CD4-positive, alpha-beta memory T cell (primary cell): ENCODE data around the gene LY6G5C. TPM values are rescaled to one million over a fixed set of nuclear protein-coding genes. Genes with fewer than 3 reads are reported as not detected.

Experiments used
- CTCF ChIA-PET: fragments of 350-600 bp; sonication (Branson Sonifier 250); formaldehyde crosslinking; loops from one replicate; lab custom pipeline; 2021; ENCODE audit warnings: inconsistent platforms; ENCODE audit not compliant: partially characterized antibody; lab: Charles Lee
- POLR2A ChIA-PET: fragments of 350-600 bp; sonication (Branson Sonifier 250); formaldehyde crosslinking; loops from one replicate; lab custom pipeline; 2021; ENCODE audit not compliant: partially characterized antibody; lab: Charles Lee
- DNase-seq, 5 donors: peaks; one replicate each; pipeline versions ENCODE4 v3.0.0 to v3.0.0-alpha.2; 2020 to 2022; ENCODE audit warnings: mixed read lengths in 1 of 5
- H3K27ac ChIP-seq: one replicate; pipeline ENCODE4 v1.7.0; 2013; ENCODE audit warnings: low read depth, low read length
- H3K27me3 ChIP-seq: 2 replicates; pipeline ENCODE4 v1.7.0; 2013; ENCODE audit warnings: mild to moderate bottlenecking, low read length, moderate library complexity; ENCODE audit not compliant: insufficient read depth
- H3K36me3 ChIP-seq: 2 replicates; pipeline ENCODE4 v1.7.0; 2013; ENCODE audit warnings: mild to moderate bottlenecking, low read length, moderate library complexity; ENCODE audit not compliant: insufficient read depth
- H3K4me1 ChIP-seq: 2 replicates; pipeline ENCODE4 v1.7.0; 2013; ENCODE audit warnings: mild to moderate bottlenecking, low read length, moderate library complexity; ENCODE audit not compliant: insufficient read depth
- H3K4me3 ChIP-seq, 2 donors: one replicate each; pipeline ENCODE4 v1.7.0; 2013; ENCODE audit warnings: low read length in 2 of 2, mild to moderate bottlenecking in 1 of 2
- H3K9me3 ChIP-seq, 2 donors: one replicate each; pipeline ENCODE4 v1.7.0; 2013; ENCODE audit warnings: low read length in 2 of 2, control low read depth in 1 of 2; ENCODE audit not compliant: control insufficient read depth in 1 of 2
- H3K27ac Mint-ChIP-seq, 7 donors: one replicate each; pipeline ENCODE4 v1.8.0; 2020 to 2021; ENCODE audit warnings: mixed read lengths in 7 of 7, mild to moderate bottlenecking in 6 of 7, inconsistent platforms in 3 of 7, moderate library complexity in 3 of 7
- H3K27me3 Mint-ChIP-seq, 2 donors: one replicate each; pipeline ENCODE4 v1.8.0; 2020 to 2021; ENCODE audit warnings: mixed read lengths in 2 of 2
- H3K36me3 Mint-ChIP-seq, 2 donors: one replicate each; pipeline ENCODE4 v1.8.0; 2020 to 2021; ENCODE audit warnings: mixed read lengths in 2 of 2, inconsistent platforms in 1 of 2, mild to moderate bottlenecking in 1 of 2
- H3K4me1 Mint-ChIP-seq, 4 donors: one replicate each; pipeline ENCODE4 v1.8.0; 2020 to 2021; ENCODE audit warnings: mixed read lengths in 4 of 4, mild to moderate bottlenecking in 1 of 4
- H3K4me3 Mint-ChIP-seq, 8 donors: one replicate each; pipeline ENCODE4 v1.8.0; 2020 to 2021; ENCODE audit warnings: mixed read lengths in 8 of 8, mild to moderate bottlenecking in 7 of 8, moderate library complexity in 6 of 8, inconsistent platforms in 3 of 8
- H3K9me3 Mint-ChIP-seq, 8 donors: one replicate each; pipeline ENCODE4 v1.8.0; 2020 to 2021; ENCODE audit warnings: mixed read lengths in 8 of 8, mild to moderate bottlenecking in 5 of 8, inconsistent platforms in 3 of 8, moderate library complexity in 1 of 8
- intact Hi-C: fragments of 100-400 bp; cut with micrococcal nuclease; formaldehyde crosslinking; loops from one replicate; pipeline ENCODE4 v1.15.1; 2023
- polyA plus RNA-seq, 2 donors: library from polyadenylated mRNA; unstranded; fragments of 300-500 nt; fragmentation: Illumina TruSeq; gene quantifications; one replicate each; pipeline ENCODE4 v1.2.3, GENCODE V29; 2021
- total RNA-seq, 2 experiments: library from RNA; stranded (reverse); gene quantifications; one replicate each; pipeline ENCODE4 v1.2.3, GENCODE V29; 2021

LY6G5C gene
- total and polyA plus RNA-seq, 4 experiments from 2014 or later: 4.4 to 11.8 (median 6.7) TPM

GRCh38 chr6:31701666-31702404, 21.0 kb upstream of the LY6G5C start:
- Mint-ChIP-seq H3K27ac (peak overlapping the region; percentile 93 to 99 (median 98)), H3K9me3 (peaks cover 0 to 5% (median 0%) of the 10 kb centered on the region in 8 donors), H3K4me3 (peak overlapping the region; percentile 97 to 99 (median 98)), H3K27me3 (no peaks in the 10 kb centered on the region), H3K4me1 (peaks cover 25 to 53% (median 41%) of the 10 kb centered on the region in 4 donors), H3K36me3 (peaks cover 20 to 35% of the 10 kb centered on the region in 2 donors)
- Histone ChIP-seq H3K4me3 (peak overlapping the region; percentile 70 to 82), H3K36me3 (peaks cover 27% of the 10 kb centered on the region), H3K27me3 (no peaks in the 10 kb centered on the region), H3K4me1 (peaks cover 35% of the 10 kb centered on the region), H3K27ac (peak overlapping the region; percentile 97), H3K9me3 (no peaks in the 10 kb centered on the region)
- CTCF ChIA-PET: interaction anchor here (2.1 to 3.2 kb wide), 2 partner anchors 28 to 129 kb away, joined by 8 to 11 read pairs; partner anchors contain the start of gene DDAH2
- POLR2A ChIA-PET: interaction anchor here (0.9 to 2.7 kb wide), 14 partner anchors 8 to 200 kb away, joined by 3 to 22 read pairs (median 11); partner anchors contain the start of genes BAG6, CSNK2B, GPANK1 and HSPA1A
- intact Hi-C loops: loop anchor here (2.0 kb wide), 2 partner anchors 21 to 37 kb away; partner anchors contain the start of gene LY6G5C
- no peak for DNase-seq

- CTCF ChIA-PET: no interaction called here
- POLR2A ChIA-PET: interaction anchor here (1.1 to 2.7 kb wide), 2 partner anchors 127 to 162 kb away, joined by 3 to 9 read pairs; partner anchors contain the start of gene NEU1
- H3K36me3 ChIP-seq: peaks cover 31% of the 10 kb centered on the region
- peak overlapping the region; percentile 64 to 99 (median 81) for H3K27ac Mint-ChIP-seq
- no peaks in the 10 kb centered on the region for H3K27me3 Mint-ChIP-seq
- peaks cover 0 to 5% (median 0%) of the 10 kb centered on the region in 8 donors for H3K9me3 Mint-ChIP-seq
- intact Hi-C loops: no loop called here
- no peaks in the 10 kb centered on the region for H3K9me3 ChIP-seq
- no peak for DNase-seq
- no peak overlapping the region for H3K4me3 ChIP-seq
- H3K27ac ChIP-seq: peak overlapping the region; percentile 97
- H3K4me3 Mint-ChIP-seq: peak overlapping the region; percentile 72 to 99 (median 98)
- H3K4me1 Mint-ChIP-seq: peaks cover 25 to 53% (median 41%) of the 10 kb centered on the region in 4 donors
- no peaks in the 10 kb centered on the region for H3K27me3 ChIP-seq
- peaks cover 35% of the 10 kb centered on the region for H3K4me1 ChIP-seq
- H3K36me3 Mint-ChIP-seq: peaks cover 24 to 41% of the 10 kb centered on the region in 2 donors
Observed at GRCh38 chr6:31700740-31701401, 20.0 kb upstream of the LY6G5C start.

GRCh38 chr6:31697555-31697954, 16.7 kb upstream of the LY6G5C start:
- Mint-ChIP-seq H3K4me1 (peaks cover 23 to 39% (median 31%) of the 10 kb centered on the region in 4 donors), H3K36me3 (peaks cover 30 to 58% of the 10 kb centered on the region in 2 donors), H3K27ac (peak overlapping the region; percentile 15 to 88 (median 74)), H3K9me3 (peaks cover 0 to 3% (median 0%) of the 10 kb centered on the region in 8 donors), H3K27me3 (no peaks in the 10 kb centered on the region), H3K4me3 (no peak overlapping the region)
- Histone ChIP-seq H3K36me3 (peaks cover 53% of the 10 kb centered on the region), H3K27ac (no peak overlapping the region), H3K27me3 (no peaks in the 10 kb centered on the region), H3K4me3 (no peak overlapping the region), H3K9me3 (no peaks in the 10 kb centered on the region), H3K4me1 (peaks cover 28% of the 10 kb centered on the region)
- POLR2A ChIA-PET: no interaction called here
- intact Hi-C loops: no loop called here
- DNase-seq: no peak
- CTCF ChIA-PET: no interaction called here

- H3K4me1 Mint-ChIP-seq: peaks cover 8 to 13% (median 10%) of the 10 kb centered on the region in 4 donors
- H3K4me1 ChIP-seq: peaks cover 7% of the 10 kb centered on the region
- H3K27ac Mint-ChIP-seq: no peak overlapping the region
- peaks cover 30 to 69% of the 10 kb centered on the region in 2 donors for H3K36me3 Mint-ChIP-seq
- H3K27ac ChIP-seq: no peak overlapping the region
- H3K27me3 ChIP-seq: no peaks in the 10 kb centered on the region
- intact Hi-C loops: no loop called here
- DNase-seq: no peak
- peaks cover 59% of the 10 kb centered on the region for H3K36me3 ChIP-seq
- no peaks in the 10 kb centered on the region for H3K27me3 Mint-ChIP-seq
- H3K4me3 Mint-ChIP-seq: no peak overlapping the region
- no peaks in the 10 kb centered on the region for H3K9me3 ChIP-seq
- H3K4me3 ChIP-seq: no peak overlapping the region
- no peaks in the 10 kb centered on the region for H3K9me3 Mint-ChIP-seq
- POLR2A ChIA-PET: interaction anchor here (0.7 to 3.0 kb wide), 5 partner anchors 9 to 181 kb away, joined by 3 to 15 read pairs (median 5); partner anchors contain the start of gene ABHD16A
- CTCF ChIA-PET: interaction anchor here (0.7 to 1.3 kb wide), 3 partner anchors 9 to 989 kb away, joined by 3 to 4 read pairs (median 4); partner anchors contain the start of gene LY6G5C
Observed at GRCh38 chr6:31693535-31693934, 12.7 kb upstream of the LY6G5C start.

- CTCF ChIA-PET: interaction anchor here (1.0 to 1.1 kb wide), 2 partner anchors 12 to 77 kb away, joined by 3 to 4 read pairs; partner anchors contain the start of gene LY6G5C
- intact Hi-C loops: no loop called here
- Histone ChIP-seq H3K9me3 (no peaks in the 10 kb centered on the region), H3K27ac (no peak overlapping the region), H3K27me3 (no peaks in the 10 kb centered on the region), H3K4me3 (no peak overlapping the region), H3K4me1 (peaks cover 7% of the 10 kb centered on the region), H3K36me3 (peaks cover 65% of the 10 kb centered on the region)
- no peaks in the 10 kb centered on the region for H3K9me3 Mint-ChIP-seq
- no peaks in the 10 kb centered on the region for H3K27me3 Mint-ChIP-seq
- DNase-seq: no peak
- peaks cover 29 to 70% of the 10 kb centered on the region in 2 donors for H3K36me3 Mint-ChIP-seq
- POLR2A ChIA-PET: interaction anchor here (1.0 to 3.0 kb wide), 2 partner anchors 10 to 182 kb away, joined by 5 to 15 read pairs; partner anchors contain the start of gene ABHD16A
- H3K4me1 Mint-ChIP-seq: peaks cover 6 to 9% (median 8%) of the 10 kb centered on the region in 4 donors
- H3K4me3 Mint-ChIP-seq: no peak overlapping the region
- H3K27ac Mint-ChIP-seq: peak overlapping the region in 2 of 7 donors; percentile 48 to 84
Observed at GRCh38 chr6:31692886-31693285, 12.0 kb upstream of the LY6G5C start.

GRCh38 chr6:31692353-31692752, 11.5 kb upstream of the LY6G5C start:
- Histone ChIP-seq H3K27me3 (no peaks in the 10 kb centered on the region), H3K36me3 (peaks cover 65% of the 10 kb centered on the region), H3K4me3 (no peak overlapping the region), H3K27ac (no peak overlapping the region), H3K9me3 (no peaks in the 10 kb centered on the region), H3K4me1 (peaks cover 2% of the 10 kb centered on the region)
- no peak for DNase-seq
- Mint-ChIP-seq H3K36me3 (peaks cover 25 to 70% of the 10 kb centered on the region in 2 donors), H3K27ac (peak overlapping the region in 5 of 7 donors; percentile 7 to 63 (median 27)), H3K9me3 (no peaks in the 10 kb centered on the region), H3K4me1 (peaks cover 2 to 4% (median 2%) of the 10 kb centered on the region in 4 donors), H3K4me3 (no peak overlapping the region), H3K27me3 (no peaks in the 10 kb centered on the region)
- intact Hi-C loops: no loop called here
- ChIA-PET CTCF (interaction anchor here (1.1 kb wide), 1 partner anchor 78 kb away, joined by 3 read pairs; no protein-coding TSS in a partner anchor), POLR2A (interaction anchor here (1.0 to 3.0 kb wide), 4 partner anchors 10 to 182 kb away, joined by 3 to 15 read pairs (median 4); partner anchors contain the start of gene ABHD16A)
